ENCODE results near the gene HTT. TPM values are rescaled to one million over a fixed set of nuclear protein-coding genes. Genes with fewer than 3 reads are reported as not detected.

Gene HTT
- polyA plus RNA-seq, 3 donors, result 28.8 to 37.8 (median 32.7) TPM

DNA sequence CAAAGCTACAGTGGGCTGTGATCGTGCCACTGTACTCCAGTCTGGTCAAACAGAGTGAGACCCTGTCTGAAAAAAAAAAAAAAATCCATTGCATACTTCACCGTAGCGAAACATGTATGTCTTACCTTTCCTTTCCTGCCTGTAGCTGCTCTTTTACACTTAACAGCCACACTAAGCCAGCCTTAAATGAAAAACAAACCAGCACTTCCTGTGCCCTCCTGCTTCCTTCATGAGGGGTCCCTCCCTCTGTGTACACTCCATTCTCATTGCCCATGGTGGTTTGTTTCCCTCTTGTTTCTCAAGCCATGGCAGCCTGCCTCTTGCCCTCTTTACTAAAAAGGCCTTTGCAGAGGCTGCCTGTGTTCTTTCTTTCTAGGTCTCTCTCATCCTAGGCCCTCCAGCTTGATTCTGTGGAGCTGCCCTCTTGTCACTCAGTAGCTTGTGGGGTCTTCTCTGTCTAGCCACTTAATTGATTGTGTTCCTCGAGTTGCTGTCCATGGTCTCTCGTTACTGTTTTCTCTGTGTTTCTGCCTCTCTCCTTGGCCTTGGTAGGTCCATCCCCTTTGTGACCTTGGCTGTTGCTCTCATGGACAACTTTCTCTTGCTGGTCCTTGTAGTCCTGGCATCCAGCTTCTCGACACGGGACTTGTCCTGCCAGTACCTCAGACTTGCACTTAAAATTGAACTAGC, 122.3 kb downstream of the HTT start:
- no peak for DNase-seq (ENCODE audit: low read depth in 3 of 3, low spot score in 2 of 3)

DNA sequence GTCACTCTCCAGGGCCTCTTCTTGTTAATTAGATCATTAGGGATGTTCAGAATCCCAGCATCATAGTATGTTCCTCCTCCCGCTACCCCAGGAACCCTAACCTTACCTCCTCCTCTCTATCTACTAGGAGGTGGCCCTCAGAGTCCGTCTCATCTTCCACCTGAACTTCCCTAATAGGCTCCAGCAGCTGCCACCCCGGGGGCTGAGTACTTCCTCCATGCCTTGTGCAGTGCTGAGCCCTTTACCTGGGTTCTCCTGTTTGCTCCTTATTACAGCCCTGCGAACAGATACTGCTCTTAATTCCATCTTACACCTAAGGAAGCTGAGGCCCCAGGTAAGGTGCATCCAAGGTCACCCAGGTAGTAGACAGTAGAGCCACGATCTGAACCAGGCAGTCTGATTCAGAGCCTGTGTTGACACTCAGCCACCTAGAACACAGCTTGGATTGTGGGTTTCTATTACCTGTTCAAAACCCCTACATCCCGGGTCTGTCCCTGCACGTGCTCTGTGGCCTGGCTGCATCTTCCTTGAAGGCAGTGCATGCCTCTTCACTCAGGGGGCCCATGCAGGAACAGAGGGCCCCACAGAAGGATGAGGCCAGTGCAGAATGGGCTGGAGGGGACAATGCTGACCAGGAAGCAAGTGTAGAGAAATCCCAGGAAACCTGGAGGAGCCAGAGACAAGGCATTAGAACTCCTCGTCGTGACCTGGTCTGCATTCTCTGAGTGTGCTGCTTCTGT, 123.1 kb downstream of the HTT start:
- DNase-seq (ENCODE audit: low read depth in 3 of 3, low spot score in 2 of 3), result no peak

DNA sequence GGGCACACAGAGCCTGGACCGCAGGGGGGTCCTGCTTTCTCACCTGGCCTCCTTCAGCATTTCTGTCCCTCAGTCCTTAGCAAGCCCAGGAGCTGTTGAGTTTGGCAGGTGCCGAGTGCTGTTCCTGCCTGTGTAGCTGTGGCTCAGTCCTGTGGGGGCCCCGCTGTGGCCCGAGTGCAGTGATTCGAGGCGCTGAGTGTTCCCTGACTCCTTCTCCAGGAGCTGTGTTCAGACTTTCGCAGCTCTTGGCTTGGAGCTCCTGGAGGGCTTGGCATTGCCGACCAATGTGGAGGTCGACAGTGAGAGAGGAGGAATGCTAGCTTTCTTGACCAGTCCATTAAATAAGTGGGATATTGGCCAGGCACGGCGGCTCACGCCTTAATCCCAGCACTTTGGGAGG, 124.4 kb downstream of the HTT start:
- DNase-seq (ENCODE audit: low read depth in 3 of 3, low spot score in 2 of 3), result no peak

DNA sequence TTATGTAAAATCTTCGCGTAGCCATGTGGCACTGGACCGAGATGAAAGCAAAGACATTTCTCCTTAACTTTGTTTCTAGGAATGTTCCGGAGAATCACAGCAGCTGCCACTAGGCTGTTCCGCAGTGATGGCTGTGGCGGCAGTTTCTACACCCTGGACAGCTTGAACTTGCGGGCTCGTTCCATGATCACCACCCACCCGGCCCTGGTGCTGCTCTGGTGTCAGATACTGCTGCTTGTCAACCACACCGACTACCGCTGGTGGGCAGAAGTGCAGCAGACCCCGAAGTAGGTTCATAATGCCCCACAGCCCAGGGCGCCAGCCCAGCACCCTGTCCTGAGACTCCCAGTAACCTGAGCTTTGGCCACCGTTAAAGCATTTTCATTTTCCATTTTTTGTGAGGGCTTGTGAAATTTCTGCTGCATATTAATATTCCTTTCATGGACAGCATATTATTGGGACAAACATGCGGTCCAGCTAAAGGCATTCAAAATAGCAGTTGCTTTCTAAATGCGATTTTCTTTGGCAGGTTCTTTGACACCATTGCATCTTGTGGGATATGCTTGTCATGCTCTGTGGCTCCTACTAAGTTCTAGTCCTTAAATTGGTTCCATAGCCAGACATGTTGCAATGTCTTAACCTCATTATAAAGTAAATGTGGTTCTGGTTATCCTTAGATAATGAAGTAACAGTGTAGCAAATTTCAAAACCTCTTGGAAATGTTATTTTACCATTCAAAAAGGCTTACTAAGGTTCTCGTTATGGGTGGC, 125.4 kb downstream of the HTT start:
- no peak for DNase-seq (ENCODE audit: low read depth in 3 of 3, low spot score in 2 of 3)

DNA sequence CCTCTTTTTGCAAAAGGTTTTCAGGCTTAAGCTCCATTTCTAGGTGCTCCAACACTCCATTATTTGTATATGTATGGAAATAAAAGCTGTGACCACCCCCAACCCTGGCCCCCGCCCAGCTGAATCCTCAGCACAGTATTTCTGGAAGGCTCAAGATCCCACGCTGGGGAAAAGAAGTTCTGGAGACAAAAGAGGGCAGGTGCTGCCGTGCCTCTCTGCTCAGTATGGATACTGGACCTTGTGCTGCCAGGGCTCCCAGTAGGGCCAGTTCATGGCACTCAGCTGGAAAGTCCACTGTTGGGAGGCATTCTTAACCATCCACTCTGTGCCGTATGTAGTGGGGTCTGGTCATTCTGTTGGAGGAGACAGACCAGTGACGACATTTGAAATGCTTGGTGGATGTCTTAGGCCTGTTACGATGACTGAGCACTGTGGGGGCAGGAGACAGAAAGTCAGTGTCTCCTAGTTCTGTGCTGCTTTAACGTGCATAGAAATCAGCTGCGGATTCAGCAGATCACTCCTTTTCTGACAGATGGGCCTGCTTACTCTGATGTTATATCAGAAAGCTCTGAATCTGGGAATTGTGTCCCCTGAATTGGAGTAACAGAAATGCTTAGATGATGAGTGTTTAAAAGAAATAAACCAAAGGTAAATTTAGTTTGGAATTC, 126.1 kb downstream of the HTT start:
- DNase-seq (ENCODE audit: low read depth in 3 of 3, low spot score in 2 of 3), result no peak

DNA sequence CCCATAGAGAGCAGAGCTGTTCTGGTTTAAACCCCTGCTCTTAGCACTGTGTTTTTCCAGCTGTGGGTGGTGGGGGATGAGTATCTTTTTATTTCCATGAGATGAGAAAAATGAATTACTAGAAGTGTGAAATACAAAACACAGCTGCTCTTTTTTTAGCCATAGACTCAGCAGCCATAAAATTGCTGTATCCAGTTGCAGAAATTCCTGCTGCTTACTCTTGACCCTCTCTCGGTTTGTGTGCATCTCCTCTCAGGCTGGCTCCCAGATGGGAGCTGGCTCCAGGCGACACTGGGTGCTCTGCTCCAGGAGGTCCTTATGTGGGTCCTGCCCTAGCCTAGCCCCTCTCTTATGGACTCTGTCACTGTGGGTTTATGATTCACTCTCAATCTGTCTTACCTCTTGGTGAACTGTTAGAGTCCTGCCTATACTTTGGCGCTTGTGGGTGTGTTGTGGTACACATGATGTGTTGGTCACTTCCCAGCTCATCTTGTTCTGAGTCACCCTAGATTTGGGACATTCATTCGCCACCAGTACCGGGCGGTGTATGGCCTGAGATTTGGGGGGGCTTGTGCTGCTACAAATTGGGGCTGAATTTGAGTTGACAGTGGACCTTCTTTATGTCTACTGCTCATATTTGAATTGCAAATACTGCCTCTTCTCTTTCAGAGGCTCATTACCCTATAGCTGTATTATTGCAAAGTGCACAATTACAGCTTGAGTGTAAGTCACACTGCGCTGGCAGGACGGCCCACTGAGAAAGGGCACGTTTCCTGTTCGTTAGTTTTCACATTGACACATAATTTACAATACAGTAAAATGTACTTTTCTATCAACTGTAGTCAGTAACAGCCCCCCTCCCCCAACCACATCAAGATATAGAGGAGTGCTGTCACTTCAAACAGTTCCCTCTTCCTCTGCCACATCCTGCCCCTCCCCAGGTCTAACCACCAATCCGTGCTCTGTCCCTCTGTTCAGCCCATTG, 127.5 kb downstream of the HTT start:
- DNase-seq (ENCODE audit: low read depth in 3 of 3, low spot score in 2 of 3), result peak in 2 of 3 donors; percentile 29 to 38

DNA sequence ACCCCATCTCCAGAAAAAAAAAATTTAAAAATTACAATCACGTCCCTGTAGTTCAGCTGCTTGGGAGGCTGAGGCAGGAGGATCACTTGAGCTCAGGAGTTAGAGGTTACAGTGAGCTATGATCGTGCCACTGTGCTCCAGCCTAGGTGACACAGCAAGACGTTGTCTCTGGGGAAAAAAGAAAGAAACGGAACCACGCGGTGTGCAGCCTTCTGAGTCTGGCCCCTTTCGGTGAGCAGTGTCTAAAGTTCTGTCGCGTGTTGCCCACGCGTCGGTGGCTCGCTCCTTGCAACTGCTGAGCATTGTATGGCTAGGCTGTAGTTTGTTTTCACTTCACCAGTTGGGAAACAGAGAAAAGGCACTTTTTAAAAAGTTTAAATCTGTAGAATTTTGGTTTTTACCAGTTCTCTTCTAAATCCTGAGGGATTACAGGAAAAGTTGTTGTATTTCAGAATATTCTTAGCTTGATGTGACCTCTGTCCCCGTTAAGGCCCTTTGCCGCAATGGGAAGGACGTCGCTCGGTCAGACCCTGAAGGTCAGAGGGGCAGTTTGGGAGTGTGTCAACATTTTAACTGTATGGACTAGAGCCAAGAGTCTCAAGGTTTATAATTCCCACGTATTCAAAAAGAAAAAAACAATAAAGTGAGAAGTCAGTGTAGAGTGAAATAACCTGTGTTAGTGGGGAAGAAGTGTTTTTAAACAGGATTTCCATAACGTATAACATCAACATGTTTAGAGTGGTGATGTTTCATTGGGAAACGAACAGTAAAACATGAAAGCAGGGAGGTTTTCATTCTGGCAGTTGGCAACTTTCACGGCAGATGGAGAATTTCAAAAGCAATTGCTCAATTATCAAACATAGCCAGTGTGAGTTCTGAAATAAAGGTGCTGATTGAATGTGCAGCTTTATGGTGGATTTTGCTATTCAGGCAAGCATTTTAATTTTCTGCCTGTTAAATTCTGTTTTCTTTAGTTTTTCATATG, 128.6 kb downstream of the HTT start:
- no peak for DNase-seq (ENCODE audit: low read depth in 3 of 3, low spot score in 2 of 3)

DNA sequence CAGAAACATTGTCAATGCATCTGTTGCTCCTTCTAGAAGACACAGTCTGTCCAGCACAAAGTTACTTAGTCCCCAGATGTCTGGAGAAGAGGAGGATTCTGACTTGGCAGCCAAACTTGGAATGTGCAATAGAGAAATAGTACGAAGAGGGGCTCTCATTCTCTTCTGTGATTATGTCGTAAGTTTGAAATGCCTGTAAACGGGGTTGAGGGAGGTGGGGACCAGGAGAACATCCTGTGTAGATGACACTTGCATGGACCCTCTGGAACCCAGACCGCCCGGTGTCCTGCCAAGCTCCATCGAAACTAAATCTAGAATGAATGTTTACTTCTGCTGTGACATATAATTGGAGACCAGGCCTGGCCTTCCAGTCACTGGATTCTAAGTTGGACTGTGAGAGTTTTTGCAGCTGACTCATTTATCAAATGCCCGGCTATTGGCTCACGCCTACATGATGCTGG, 129.5 kb downstream of the HTT start:
- DNase-seq (ENCODE audit: low read depth in 3 of 3, low spot score in 2 of 3), result no peak

DNA sequence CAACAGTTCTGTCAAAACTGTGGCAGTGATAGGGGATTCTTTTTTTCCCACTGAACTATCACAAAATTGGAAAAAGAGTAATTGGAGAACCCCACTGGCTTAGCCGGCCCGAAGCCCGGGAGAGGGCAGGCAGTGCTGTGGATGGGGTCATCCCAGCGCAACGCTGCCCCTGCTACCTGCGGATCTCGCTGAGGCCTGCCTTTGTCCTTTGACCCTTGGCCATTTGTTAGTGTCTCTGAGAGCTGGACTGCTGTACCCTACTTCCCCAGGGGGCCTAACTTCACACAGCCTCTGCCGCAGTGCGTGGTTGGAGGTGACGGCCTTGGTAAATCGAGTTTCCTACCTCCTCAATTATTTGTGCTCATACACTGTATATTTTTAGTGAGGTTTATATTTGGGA, 131.5 kb downstream of the HTT start:
- no peak for DNase-seq (ENCODE audit: low read depth in 3 of 3, low spot score in 2 of 3)

DNA sequence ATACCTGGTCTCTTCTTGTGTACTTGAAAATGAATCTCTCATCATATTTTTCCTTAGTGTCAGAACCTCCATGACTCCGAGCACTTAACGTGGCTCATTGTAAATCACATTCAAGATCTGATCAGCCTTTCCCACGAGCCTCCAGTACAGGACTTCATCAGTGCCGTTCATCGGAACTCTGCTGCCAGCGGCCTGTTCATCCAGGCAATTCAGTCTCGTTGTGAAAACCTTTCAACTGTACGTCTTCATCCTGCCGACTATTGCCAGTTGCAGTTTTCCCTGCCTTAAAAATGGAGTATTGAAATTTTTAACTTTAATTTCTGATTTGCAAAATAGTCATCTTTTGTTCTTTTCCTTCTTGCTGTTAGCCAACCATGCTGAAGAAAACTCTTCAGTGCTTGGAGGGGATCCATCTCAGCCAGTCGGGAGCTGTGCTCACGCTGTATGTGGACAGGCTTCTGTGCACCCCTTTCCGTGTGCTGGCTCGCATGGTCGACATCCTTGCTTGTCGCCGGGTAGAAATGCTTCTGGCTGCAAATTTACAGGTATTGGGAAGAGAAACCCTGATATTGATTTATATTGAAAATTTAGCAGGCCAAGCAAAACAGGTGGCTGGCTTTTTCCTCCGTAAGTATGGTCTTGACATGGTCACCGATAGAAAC, 132.1 kb downstream of the HTT start:
- no peak for DNase-seq (ENCODE audit: low read depth in 3 of 3, low spot score in 2 of 3)

DNA sequence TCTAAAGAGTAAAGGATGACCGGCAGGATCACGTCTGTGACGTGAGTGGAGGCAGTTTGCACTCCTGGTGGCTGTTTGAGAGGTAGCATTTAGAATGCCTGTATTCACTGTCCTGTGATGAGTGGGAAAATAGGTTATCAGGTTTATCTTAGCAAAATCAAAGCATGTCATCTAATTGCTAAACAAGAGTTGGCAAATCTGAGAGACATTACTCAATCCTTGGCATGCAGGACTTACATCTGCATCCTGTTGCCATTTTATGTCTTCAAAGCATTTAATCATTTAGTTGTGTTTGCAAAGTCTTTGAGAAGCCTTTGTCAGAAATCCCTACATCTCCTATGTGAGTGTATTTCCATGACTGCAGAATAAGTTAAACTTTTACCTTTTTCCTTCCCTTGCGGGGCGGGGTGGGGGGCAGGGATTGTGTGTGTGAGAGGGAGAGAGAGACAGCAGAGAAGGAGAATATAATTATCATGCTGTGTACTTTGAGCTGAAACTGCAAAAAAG, 133.1 kb downstream of the HTT start:
- DNase-seq (ENCODE audit: low read depth in 3 of 3, low spot score in 2 of 3), result no peak

DNA sequence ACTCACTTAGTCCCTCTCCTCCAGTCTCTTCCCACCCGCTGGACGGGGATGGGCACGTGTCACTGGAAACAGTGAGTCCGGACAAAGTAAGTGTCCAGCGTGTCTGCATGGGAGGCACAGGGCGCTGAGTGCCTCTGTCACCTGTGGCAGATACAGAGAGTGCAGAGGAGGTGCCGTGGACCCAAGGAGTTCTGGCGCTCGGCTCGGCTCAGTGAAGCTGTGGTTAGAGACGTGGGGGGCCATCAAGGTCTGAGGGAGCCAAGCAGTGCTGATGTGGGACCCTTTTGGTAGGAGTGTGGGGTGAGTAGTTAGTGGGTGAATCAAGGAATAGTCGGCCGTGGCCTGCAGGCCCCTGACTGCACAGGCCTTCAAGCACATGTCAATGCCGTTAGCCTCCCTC, 134.3 kb downstream of the HTT start:
- DNase-seq (ENCODE audit: low read depth in 3 of 3, low spot score in 2 of 3), result no peak

DNA sequence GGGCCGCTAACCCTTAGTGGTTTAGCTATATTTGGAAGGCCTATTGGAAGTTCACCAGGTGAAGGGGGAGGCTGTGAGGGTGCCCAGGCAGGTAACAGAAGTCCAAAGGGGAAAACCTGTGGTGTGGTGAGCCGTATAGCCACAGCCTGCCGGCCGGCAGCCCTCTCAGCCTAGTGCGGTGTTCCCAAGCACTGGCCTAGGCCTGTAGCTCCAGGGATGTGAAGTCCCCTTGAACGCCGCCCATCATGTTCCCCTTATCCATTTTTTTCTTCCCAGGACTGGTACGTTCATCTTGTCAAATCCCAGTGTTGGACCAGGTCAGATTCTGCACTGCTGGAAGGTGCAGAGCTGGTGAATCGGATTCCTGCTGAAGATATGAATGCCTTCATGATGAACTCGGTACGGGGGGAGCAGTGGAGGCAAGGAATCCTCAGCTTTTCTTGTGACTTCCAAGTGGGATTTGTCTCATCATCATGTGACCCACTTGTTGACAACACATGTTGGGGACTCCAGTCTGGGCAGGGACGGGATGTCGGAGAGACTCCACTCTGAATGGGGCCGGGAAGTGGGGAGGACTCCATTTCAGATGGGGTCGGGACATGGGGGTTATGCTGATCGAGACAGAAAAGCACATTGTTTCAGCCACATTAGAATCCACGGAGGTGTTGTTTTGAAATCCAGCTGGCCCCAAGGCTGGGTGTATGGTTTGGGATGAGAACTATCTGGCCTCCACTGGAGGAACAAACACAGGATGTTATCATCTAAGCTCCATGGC, 135.3 kb downstream of the HTT start:
- no peak for DNase-seq (ENCODE audit: low read depth in 3 of 3, low spot score in 2 of 3)

DNA sequence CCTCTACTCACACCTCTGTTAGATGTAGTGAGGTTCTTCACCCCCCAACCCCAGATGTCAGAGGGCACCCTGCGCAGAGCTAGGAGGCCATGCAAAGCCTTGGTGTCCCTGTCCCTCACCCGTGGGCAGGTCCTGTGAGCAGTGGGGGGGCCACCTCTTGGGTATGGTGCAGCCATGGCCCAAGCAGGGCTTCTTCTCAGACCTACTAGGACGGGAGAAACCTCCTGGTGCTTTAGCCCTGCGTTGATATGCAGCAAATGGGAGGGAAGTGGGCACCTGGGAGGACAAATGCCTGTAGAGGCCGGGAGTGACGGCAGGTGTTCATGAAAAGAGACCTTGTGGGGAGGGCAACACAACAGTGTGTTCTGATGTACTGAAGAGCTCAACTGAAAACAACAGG, 136.0 kb downstream of the HTT start:
- DNase-seq (ENCODE audit: low read depth in 3 of 3, low spot score in 2 of 3), result no peak

DNA sequence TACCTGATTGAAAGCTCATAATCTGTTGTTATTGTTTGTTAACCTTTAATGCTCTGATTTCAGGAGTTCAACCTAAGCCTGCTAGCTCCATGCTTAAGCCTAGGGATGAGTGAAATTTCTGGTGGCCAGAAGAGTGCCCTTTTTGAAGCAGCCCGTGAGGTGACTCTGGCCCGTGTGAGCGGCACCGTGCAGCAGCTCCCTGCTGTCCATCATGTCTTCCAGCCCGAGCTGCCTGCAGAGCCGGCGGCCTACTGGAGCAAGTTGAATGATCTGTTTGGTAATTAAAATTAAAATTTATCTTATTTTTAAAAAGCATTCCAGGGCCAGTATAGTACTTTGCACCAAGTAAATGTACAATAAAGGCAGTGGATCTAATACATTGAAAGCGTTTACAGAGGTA, 137.4 kb downstream of the HTT start:
- no peak for DNase-seq (ENCODE audit: low read depth in 3 of 3, low spot score in 2 of 3)

DNA sequence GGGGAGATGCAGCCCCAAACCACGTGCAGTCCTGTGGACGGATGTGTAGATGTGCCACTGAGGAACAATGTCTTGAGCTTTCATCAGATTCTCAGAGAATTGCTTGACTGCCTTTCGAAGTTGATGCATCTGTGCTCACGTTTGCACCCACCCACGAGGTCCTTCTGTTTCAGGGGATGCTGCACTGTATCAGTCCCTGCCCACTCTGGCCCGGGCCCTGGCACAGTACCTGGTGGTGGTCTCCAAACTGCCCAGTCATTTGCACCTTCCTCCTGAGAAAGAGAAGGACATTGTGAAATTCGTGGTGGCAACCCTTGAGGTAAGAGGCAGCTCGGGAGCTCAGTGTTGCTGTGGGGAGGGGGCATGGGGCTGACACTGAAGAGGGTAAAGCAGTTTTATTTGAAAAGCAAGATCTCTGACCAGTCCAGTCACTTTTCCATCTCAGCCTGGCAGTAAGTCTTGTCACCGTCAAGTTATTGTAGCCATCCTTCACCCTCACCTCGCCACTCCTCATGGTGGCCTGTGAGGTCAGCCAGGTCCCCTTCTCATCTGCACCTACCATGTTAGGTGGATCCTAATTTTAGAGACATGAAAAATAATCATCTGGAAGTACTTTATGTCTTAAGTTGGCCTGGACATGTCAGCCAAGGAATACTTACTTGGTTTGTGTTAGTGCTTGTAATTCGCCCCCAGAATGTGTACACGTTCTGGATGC, 138.1 kb downstream of the HTT start:
- DNase-seq (ENCODE audit: low read depth in 3 of 3, low spot score in 2 of 3), result no peak

DNA sequence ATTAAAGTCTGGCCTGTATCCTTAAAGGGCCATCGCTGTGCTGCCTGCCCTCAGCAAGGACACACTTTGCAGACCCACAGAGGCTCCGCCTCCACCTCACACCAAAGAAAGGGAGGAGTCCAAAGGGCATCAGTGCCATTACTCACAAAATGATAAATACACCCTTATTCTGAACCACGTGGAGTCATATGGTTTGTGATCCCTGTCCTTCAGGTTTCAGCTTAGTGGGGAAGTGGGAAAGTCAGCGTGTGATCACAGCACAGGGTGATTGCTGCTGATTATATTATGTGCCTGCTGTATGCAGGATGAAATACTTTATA, 138.6 kb downstream of the HTT start:
- DNase-seq (ENCODE audit: low read depth in 3 of 3, low spot score in 2 of 3), result no peak

Data from right renal cortex interstitium (tissue), 3 donors.